ENCODE results near the gene FAM53B. TPM values are rescaled to one million over a fixed set of nuclear protein-coding genes. Genes with fewer than 3 reads are reported as not detected.

FAM53B gene
- total RNA-seq, 2 experiments from 2014 or later, result 8.7 to 9.6 TPM

DNA sequence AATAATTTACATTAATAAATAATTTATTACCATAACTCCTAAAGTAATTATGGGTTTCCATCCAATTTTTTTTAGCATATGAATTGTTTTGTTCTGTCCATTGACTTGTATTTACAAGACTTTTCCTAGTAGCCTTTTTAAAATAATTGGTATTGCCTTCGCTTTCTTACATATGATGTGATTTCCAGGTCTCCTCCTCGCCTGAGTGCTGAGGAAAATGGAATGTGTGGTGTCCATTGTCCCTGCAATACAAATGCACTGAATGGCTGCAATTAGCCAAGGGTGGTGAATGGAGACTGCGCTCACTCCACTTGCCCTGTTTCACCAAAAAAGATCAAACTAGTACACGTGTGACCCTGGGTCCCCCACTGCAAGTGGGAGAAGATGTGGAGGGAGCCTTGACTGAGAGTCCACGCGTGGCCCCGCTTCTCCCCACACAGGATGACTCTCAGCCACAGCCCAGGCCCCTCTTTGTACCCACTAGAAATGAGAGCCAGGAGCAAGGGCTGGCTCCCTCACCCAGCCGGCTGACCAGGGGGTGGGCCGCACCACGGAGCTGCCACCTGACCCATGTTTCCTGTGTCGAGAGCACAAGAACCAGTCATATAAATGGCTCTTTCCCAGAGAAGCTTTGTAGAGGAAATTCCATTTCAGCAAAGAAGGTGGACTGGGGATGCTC, 52.6 kb downstream of the FAM53B start:
- peaks cover 18% of the 10 kb centered on the region for H3K36me3 Mint-ChIP-seq
- no peaks in the 10 kb centered on the region for H3K27me3 Mint-ChIP-seq
- no peak overlapping the region for H3K27ac Mint-ChIP-seq
- H3K4me1 Mint-ChIP-seq, result peaks cover 61% of the 10 kb centered on the region
- no peak overlapping the region for H3K4me3 Mint-ChIP-seq
- H3K9me3 Mint-ChIP-seq, result no peaks in the 10 kb centered on the region
- no peak for DNase-seq

GRCh38 chr10:124691002-124691401, 53.2 kb downstream of the FAM53B start:
- H3K4me3 Mint-ChIP-seq, result no peak overlapping the region
- no peak for DNase-seq
- no peaks in the 10 kb centered on the region for H3K27me3 Mint-ChIP-seq
- no peak overlapping the region for H3K27ac Mint-ChIP-seq
- peaks cover 60% of the 10 kb centered on the region for H3K4me1 Mint-ChIP-seq
- H3K9me3 Mint-ChIP-seq, result no peaks in the 10 kb centered on the region
- H3K36me3 Mint-ChIP-seq, result peaks cover 19% of the 10 kb centered on the region

- Mint-ChIP-seq H3K36me3 (peaks cover 20% of the 10 kb centered on the region), H3K4me3 (no peak overlapping the region), H3K27me3 (no peaks in the 10 kb centered on the region), H3K4me1 (peaks cover 60% of the 10 kb centered on the region), H3K27ac (no peak overlapping the region), H3K9me3 (no peaks in the 10 kb centered on the region)
- DNase-seq, result no peak
Measured at GRCh38 chr10:124689911-124690498, 54.2 kb downstream of the FAM53B start.

DNA sequence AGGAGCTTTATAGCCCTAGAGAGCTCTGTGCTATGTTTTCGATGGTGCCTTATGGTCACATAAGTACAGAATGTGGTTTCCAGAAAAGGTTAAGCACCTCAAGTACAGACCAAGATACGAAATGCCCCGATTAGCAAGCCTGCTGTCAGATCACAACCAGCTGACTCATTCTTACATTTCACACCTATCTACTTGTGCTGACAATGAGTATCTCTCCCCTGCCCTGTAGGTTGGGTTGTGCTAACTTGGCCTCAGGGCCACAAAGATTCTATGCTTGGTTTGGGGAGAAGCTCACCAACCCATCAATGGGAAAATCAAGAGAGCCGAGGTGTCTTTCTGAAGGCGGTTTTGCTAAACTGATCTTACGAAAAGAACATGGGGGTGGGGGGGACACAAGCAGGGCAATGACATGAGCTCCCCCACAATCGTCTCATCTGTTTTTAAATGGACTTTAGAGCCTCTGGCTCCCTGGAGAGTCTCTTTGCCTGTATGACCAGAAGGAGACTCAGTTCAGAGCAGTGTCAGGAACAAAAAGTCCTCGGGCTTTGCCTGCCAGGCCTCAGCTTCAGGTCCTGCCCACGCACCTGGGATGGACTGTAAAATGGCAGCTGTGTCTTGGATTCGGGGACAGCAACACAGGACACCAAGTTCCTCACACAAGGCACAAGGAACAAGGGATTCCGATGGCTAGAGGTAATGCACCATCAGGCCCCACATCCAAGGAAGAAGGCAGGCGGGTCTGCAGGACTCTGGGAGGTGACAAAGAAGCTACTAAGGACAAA, 55.1 kb downstream of the FAM53B start:
- no peaks in the 10 kb centered on the region for H3K9me3 Mint-ChIP-seq
- H3K27ac Mint-ChIP-seq, result peak overlapping the region; percentile 75
- DNase-seq, result peak; percentile 68
- peaks cover 65% of the 10 kb centered on the region for H3K4me1 Mint-ChIP-seq
- peaks cover 15% of the 10 kb centered on the region for H3K36me3 Mint-ChIP-seq
- H3K4me3 Mint-ChIP-seq, result no peak overlapping the region
- no peaks in the 10 kb centered on the region for H3K27me3 Mint-ChIP-seq

DNA sequence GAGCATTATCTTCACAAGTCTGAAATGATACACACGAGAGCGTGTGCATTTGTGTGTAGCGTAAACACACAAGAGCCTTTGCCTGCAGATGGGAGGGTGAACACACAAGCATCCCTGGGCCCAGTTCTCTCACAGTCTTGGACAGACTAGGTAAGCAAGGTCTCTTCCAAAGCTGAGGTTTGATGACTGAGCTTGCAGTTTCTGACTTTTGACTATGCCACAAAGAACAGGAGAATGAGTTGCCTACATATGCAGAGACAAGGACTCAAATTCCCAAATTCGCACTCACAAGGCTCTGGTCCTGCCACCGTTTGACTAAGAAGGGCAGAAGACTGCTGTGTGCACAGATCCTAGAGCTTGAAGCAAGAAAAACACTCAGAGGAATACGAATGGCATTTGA, 55.8 kb downstream of the FAM53B start:
- no peak for DNase-seq
- peaks cover 66% of the 10 kb centered on the region for H3K4me1 Mint-ChIP-seq
- no peaks in the 10 kb centered on the region for H3K27me3 Mint-ChIP-seq
- no peak overlapping the region for H3K4me3 Mint-ChIP-seq
- peaks cover 15% of the 10 kb centered on the region for H3K36me3 Mint-ChIP-seq
- H3K9me3 Mint-ChIP-seq, result no peaks in the 10 kb centered on the region
- peak overlapping the region; percentile 75 for H3K27ac Mint-ChIP-seq

DNA sequence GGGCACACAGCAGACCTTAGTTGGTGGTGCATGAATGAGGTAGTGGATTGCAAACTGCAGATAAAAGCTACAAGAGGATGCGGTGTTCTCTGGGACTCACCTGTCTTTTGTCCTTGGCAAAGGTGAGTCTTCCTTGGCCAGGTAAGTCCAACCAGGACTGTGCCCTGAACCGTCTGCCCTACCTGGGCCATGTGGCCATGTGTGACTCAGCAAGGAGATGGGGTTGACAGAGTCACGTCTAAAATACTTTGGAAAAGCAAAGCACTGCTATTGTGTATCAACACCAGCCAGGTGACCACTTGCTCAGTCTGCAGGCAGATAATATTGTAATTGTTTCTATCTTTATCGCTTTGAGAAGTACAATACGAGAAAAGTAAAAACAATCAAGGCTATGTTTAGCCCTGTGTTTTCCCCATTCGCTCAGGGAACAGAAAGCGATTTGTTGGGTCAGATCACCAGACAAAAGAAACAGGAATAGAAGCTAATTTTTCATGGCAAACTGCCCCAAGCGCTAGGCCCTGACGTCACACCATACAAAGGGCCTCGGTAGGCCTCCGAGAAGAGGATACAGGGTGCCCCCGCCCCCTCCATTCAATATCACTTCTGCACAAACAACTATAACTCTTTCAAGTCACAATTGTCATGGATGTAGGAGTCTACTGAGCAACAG, 57.3 kb downstream of the FAM53B start:
- Mint-ChIP-seq H3K9me3 (no peaks in the 10 kb centered on the region), H3K4me3 (no peak overlapping the region), H3K4me1 (peaks cover 68% of the 10 kb centered on the region), H3K36me3 (peaks cover 15% of the 10 kb centered on the region), H3K27me3 (no peaks in the 10 kb centered on the region), H3K27ac (no peak overlapping the region)
- no peak for DNase-seq

- H3K4me3 Mint-ChIP-seq, result peak overlapping the region; percentile 12
- H3K4me1 Mint-ChIP-seq, result peaks cover 66% of the 10 kb centered on the region
- H3K36me3 Mint-ChIP-seq, result peaks cover 22% of the 10 kb centered on the region
- no peak overlapping the region for H3K27ac Mint-ChIP-seq
- H3K27me3 Mint-ChIP-seq, result no peaks in the 10 kb centered on the region
- no peaks in the 10 kb centered on the region for H3K9me3 Mint-ChIP-seq
- DNase-seq, result no peak
Measured at GRCh38 chr10:124685261-124685660, 58.9 kb downstream of the FAM53B start.

DNA sequence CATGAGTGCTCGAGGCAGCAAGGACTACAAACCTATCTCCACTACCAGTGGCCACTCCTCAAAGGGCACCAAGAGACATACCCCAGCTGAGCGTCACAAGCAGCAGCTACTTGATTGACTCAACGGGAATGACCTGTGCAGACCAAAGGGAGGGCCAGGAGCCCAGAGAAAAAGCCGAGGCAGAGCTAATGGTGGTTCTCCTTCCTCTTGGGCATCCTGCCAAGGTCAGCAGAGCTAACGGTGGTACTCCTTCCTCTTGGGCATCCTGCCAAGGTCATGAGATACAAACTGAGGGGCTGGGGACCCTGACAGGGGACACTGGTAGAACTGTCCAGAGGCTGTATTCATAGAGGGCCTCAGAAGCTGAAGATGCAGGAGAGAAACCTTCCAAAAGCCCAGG, 60.4 kb downstream of the FAM53B start:
- Mint-ChIP-seq H3K36me3 (peaks cover 24% of the 10 kb centered on the region), H3K27me3 (no peaks in the 10 kb centered on the region), H3K9me3 (no peaks in the 10 kb centered on the region), H3K27ac (no peak overlapping the region), H3K4me3 (no peak overlapping the region), H3K4me1 (peaks cover 63% of the 10 kb centered on the region)
- no peak for DNase-seq

- no peak overlapping the region for H3K27ac Mint-ChIP-seq
- H3K27me3 Mint-ChIP-seq, result no peaks in the 10 kb centered on the region
- peaks cover 70% of the 10 kb centered on the region for H3K4me1 Mint-ChIP-seq
- H3K36me3 Mint-ChIP-seq, result peaks cover 26% of the 10 kb centered on the region
- H3K9me3 Mint-ChIP-seq, result no peaks in the 10 kb centered on the region
- DNase-seq, result no peak
- H3K4me3 Mint-ChIP-seq, result no peak overlapping the region
Measured at GRCh38 chr10:124681626-124682552, 62.3 kb downstream of the FAM53B start.

DNA sequence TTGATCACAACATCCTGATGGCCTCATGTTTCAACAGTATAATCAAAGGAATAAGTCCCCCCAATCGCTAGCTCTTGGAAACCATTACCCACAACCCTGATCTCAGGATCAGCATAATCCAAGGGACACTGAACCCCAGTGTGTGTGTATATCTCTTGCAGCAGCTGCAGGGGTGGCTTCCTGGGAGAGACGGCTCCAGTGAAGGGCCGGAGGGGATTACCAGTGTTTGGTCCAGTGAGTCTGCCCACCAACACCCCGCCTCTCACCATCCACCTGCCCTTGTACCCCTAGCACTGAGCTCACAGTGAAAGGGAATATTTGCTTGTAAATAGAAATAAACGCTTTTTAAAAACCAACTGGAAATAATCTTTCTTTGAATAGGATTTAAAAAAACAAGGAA, 63.1 kb downstream of the FAM53B start:
- DNase-seq, result no peak
- no peaks in the 10 kb centered on the region for H3K27me3 Mint-ChIP-seq
- H3K9me3 Mint-ChIP-seq, result no peaks in the 10 kb centered on the region
- no peak overlapping the region for H3K4me3 Mint-ChIP-seq
- no peak overlapping the region for H3K27ac Mint-ChIP-seq
- peaks cover 25% of the 10 kb centered on the region for H3K36me3 Mint-ChIP-seq
- peaks cover 72% of the 10 kb centered on the region for H3K4me1 Mint-ChIP-seq

GRCh38 chr10:124680675-124681074, 63.5 kb downstream of the FAM53B start:
- peaks cover 72% of the 10 kb centered on the region for H3K4me1 Mint-ChIP-seq
- peaks cover 21% of the 10 kb centered on the region for H3K36me3 Mint-ChIP-seq
- H3K27ac Mint-ChIP-seq, result no peak overlapping the region
- no peak overlapping the region for H3K4me3 Mint-ChIP-seq
- no peaks in the 10 kb centered on the region for H3K27me3 Mint-ChIP-seq
- no peaks in the 10 kb centered on the region for H3K9me3 Mint-ChIP-seq
- DNase-seq, result no peak

DNA sequence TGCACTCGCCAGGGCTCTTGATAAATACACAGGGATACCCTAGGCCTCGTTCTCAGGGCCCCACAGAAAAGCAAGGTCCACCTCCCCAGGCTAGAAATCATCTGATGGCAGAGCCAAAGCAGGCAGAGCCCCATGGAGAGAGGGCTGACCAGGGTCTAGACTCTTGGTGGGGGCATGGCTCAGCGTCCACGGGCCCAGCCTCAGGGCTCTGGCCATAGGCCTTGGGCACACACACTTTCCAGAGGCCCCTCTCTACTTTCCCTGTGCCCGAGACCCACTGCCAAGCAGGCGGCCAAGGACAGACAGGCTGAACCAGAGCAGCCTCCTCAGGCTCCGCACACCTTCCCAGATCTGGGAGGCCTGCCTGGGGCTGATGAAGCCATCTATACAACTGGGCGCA, 64.8 kb downstream of the FAM53B start:
- DNase-seq, result no peak
- peaks cover 19% of the 10 kb centered on the region for H3K36me3 Mint-ChIP-seq
- H3K27ac Mint-ChIP-seq, result no peak overlapping the region
- H3K4me1 Mint-ChIP-seq, result peaks cover 67% of the 10 kb centered on the region
- H3K9me3 Mint-ChIP-seq, result no peaks in the 10 kb centered on the region
- H3K4me3 Mint-ChIP-seq, result no peak overlapping the region
- no peaks in the 10 kb centered on the region for H3K27me3 Mint-ChIP-seq

- no peak overlapping the region for H3K27ac Mint-ChIP-seq
- DNase-seq, result peak; percentile 14
- peaks cover 66% of the 10 kb centered on the region for H3K4me1 Mint-ChIP-seq
Measured at GRCh38 chr10:124678557-124679240, 65.5 kb downstream of the FAM53B start.

More at GRCh38 chr10:124678557-124679240, 65.5 kb downstream of the FAM53B start:
- H3K27me3 Mint-ChIP-seq, result no peaks in the 10 kb centered on the region
- H3K9me3 Mint-ChIP-seq, result no peaks in the 10 kb centered on the region
- H3K4me3 Mint-ChIP-seq, result no peak overlapping the region
- H3K36me3 Mint-ChIP-seq, result peaks cover 20% of the 10 kb centered on the region

All from activated naive CD8-positive, alpha-beta T cell treated with anti-CD3 and anti-CD28 coated beads for 36 hours (primary cell).